Activated T-cell treated with anti-CD3 and anti-CD28 coated beads for 1 hour (primary cell): ENCODE data around the gene ATG4B.
"Not testable (repeated sequence)": the region's sequence is repeated elsewhere in the genome, so short reads cannot be mapped to it uniquely, and the experiment has no call there.

ENCODE experiments used
- DNase-seq: peaks from one replicate; pipeline ENCODE4 v3.0.0-alpha.2; 2020; ENCODE audit warnings: low read depth

Gene ATG4B

DNA sequence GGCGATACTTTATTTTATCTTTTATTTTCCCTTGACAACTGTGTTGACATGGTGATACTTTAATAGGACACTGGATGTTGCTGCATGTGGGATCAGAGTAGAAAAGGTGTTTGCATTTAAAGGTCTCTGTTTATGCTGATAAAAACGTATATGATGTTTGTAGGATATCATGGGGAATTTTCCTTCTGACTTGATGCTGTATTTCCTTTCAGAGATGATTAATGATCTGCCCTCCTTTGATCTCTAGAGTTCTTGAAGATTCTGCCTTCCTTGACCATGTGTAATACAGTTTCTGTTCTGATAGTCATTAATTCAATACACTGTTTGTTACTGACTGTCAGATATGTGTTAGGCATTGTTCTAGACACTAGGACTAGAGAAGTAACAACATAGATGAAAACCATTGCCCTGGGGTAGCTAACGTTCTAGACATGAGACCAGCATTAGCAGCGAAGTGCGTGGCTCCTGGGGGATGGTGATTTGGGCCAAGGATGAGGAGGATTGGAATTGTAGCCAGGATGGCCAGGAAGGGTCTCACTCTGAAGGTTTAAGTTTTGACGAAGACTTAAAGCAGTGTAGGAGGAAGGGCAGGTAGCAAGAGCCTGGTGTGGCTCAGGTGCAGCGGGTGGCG lies 2.8 kb downstream of the ATG4B start:
- no peak for DNase-seq

DNA sequence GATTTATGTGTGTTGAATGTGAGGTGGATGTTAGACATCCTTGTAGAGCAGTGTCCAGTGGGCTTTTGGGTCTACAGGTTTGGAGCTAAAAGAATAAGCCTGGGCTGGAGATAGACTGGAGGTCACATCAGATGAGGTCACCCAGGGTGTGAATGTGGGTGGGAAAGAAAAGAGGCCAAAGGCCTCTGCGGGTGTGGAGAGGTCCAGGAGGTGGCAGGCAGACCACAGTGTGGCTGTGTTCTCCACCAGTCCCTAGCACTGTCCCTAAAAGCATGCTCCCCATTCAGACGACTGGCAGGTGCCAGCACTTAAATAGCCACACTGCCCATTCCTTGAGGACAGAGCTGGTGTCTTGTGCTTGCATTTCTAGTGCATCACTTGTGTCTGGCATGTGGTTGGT lies 4.1 kb downstream of the ATG4B start:
- no peak for DNase-seq

DNA sequence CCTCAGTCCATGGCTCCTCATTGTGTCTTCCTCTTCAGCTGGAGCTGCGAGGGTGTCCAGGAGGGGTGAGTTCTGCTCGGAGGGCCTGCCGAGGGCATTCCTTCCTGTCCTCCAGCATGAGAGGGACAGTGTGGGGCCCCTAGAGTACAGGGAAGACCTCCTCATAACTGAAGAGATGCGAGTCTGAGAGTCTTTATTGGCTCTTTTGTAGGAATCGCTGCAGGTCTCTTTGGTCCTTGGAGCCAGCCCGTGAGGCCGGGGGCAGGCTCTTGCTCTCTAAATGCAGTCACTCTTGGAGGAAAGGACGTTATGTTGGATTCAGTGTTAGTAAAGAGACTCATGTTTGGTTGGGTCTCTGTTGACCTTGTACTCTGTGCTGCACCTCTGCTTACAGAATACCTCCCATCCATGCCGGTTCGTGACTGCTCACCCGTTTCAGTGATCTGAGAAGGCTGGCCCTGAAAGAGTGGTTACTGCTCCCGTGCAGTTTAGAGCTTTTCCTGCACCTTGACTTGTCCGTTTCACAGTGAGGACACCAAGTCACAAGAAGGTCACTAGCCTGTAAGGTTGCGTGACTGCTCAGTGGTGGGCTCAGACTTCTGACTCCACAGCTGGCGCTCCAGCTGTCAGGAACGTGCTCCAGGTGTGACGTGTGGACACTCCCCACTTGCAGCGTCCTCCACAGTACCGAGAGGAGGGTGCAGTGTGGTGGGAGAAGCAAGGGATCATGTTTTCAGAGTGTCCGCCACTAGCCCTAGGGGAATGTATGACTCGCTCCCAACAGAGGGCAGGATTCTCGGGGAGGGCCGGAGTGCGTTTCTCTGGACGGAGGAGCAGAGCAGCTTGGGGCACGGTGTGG lies 7.8 kb downstream of the ATG4B start:
- no peak for DNase-seq

GRCh38 chr2:241645915-241646645 lies 8.6 kb downstream of the ATG4B start:
- no peak for DNase-seq

DNA sequence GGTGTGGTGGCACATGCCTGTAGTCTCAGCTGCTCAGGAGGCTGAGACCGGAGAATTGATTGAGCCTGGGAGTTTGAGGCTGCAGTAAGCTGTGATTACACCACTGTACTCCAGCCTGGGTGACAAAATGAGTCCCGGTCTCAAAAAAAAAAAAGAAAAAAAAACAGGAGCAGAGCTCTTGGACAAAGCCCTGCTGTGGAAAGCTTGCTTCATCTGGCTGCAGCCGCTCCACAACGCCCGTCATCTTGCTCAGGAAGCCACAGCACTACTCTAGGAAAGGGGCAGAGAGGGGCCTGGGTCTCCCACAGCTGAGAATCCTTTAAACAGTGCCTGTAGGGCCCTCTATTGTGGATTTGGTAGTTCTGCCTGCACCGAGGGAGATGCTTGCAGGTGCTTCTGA lies 11.0 kb downstream of the ATG4B start:
- no peak for DNase-seq

- no peak for DNase-seq
Observed at GRCh38 chr2:241649404-241649803, 11.9 kb downstream of the ATG4B start.

DNA sequence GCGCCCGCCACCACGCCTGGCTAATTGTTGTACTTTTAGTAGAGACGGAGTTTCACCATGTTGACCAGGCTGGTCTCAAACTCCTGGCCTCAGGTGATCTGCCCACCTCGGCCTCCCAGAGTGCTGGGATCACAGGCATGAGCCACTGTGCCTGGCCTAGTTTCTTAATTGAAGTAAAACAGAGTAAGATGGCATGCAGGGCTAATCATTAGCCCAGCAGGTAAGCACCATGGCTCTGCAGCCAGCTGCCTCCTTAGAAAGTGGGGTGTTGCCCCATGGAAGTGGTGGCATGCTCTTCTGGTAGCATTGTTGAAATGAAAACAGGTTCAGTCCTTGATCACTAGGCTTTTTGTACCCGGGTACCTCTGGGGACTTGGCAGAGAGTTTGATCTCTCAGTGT lies 12.4 kb downstream of the ATG4B start:
- no peak for DNase-seq

DNA sequence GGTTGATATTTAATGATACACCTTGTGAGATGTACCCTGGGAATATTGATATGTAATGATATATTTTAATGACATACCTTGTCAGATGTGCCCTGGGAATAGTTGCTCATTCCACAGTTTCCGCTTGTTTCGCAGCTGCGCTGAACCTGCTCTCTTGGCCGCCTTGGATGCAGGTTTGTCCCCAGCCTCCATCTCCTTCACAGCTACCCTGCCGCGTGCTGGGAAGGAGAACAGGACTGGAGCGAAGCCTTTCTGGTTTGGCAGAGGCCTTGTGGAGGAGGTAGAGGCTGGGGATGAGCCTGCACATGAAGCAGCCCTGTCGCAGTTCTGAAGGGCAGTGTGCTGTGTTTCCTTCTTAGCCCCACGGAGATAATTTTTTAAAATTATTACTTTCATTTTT lies 14.6 kb downstream of the ATG4B start:
- no peak for DNase-seq

- DNase-seq = no peak
Observed at GRCh38 chr2:241652722-241653121, 15.2 kb downstream of the ATG4B start.

- DNase-seq = no peak
Observed at GRCh38 chr2:241653210-241653750, 15.8 kb downstream of the ATG4B start.

DNA sequence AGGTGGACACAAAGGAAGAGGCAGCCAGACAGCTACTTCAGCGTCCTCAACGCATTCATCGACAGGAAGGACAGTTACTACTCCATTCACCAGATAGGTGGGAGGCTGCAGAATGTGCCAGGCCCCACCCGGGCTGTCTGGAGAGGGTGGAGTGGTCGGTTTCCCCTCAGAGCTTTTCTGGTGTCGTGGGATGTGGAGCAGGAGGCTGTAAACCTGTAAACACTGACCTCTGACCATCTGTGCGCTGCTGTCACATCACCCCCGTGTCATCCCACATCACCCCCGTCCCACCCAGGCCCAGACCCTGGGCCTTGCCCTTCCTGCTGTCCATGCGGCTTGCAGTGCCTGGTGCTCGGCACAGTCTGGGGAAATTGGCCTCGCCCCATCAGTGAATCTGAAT lies 17.1 kb downstream of the ATG4B start:
- no peak for DNase-seq

- no peak for DNase-seq
Observed at GRCh38 chr2:241655516-241656189, 18.2 kb downstream of the ATG4B start.

DNA sequence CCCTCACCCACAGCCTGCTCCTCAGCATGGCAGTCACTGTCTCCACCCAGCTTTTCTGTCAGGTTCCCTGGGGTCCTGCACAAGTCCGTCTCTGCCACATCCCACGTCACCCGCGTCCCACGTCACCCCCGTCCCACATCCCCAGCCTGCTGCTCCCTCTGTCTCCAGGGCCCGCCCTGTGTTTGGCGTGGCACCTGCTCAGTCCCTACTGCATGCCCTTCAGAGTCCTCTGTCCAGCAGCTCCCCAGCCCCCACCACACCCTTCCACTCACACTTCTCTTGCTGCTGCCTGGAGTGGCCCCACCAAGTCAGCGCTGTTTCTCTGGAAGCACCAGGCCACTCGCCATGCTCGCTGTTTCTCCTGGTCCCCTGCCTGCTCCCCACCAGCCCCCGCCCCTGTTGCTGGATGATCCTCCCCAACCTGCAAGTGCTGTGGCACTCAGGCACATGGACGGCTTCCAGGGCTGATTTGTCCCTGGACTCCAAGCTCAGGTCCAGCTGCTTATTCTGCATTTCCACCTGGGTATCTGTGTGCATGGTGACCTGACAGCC lies 18.8 kb downstream of the ATG4B start:
- no peak for DNase-seq

DNA sequence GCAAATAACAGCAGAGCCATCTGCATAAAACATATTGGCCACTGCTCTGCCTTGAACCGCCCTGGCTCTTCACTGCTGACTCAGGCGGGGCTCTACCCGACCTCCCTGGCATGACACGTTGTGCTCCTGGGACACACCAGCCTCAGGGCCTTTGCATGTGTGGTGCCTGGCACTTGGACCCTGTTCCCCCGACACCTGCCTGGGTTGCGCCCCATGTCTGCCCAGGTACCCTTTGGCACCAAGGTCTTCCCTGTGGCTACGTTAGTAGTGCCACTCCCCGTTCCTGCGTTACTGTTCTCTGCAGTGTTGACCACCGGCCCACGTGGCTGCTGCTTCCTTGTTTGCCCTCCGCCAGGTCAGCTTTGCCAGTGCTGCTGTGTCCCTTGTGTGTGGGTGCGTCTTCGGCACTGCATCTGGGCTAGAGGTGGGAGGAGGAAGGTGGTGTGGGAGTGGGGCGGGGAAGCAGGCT lies 20.3 kb downstream of the ATG4B start:
- DNase-seq = no peak

- no peak for DNase-seq
Observed at GRCh38 chr2:241658296-241658695, 20.8 kb downstream of the ATG4B start.

DNA sequence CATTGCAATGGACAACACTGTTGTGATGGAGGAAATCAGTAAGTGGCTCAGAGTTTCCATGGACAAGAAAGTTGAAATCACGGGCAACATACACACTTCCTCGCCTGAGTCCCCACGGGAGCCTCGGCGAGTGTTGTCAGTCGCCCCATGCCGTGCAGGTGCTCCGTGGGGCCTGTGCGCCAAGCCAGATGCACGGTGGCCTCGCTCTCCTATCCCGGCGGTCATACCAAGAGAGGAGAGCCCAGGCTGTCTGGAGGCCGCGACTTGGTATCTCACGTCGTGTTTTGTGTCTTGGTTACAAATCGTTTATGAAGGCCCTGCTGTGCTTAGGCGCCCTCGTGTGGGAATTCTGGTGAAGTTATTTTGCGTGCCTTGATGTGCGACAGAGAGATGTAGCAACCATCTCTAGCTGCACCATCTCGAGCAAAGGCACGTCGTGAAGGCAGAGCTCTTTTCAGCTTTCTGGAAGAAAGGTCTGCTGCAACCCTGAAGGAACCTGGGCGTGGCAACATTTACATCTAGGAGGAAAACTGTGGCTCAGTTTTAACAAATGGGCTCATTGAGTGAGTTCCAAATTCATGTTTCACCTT lies 21.8 kb downstream of the ATG4B start:
- peak; percentile 27 for DNase-seq

- DNase-seq = no peak
Observed at GRCh38 chr2:241660593-241661213, 23.2 kb downstream of the ATG4B start.

- DNase-seq = not testable (repeated sequence)
Observed at GRCh38 chr2:241662731-241663130, 25.2 kb downstream of the ATG4B start.

GRCh38 chr2:241665731-241666440 lies 28.4 kb downstream of the ATG4B start:
- no peak for DNase-seq
